HepG2 (cell line): ENCODE results near the gene GYS1. TPM values are rescaled to one million over a fixed set of nuclear protein-coding genes. Genes with fewer than 3 reads are reported as not detected.

ENCODE experiments used
- CCDC6 ChIP-seq: sonication (generic); formaldehyde crosslinking; IDR thresholded peaks from 2 replicates; pipeline ENCODE4 v1.8.1; 2022; ENCODE audit warnings: mild to moderate bottlenecking, missing genetic modification reagents, moderate library complexity
- CREBL2 ChIP-seq: sonication (generic); formaldehyde crosslinking; IDR thresholded peaks from 2 replicates; pipeline ENCODE4 v1.8.1; 2023; ENCODE audit warnings: missing genetic modification reagents, mild to moderate bottlenecking, borderline replicate concordance
- DMAP1 ChIP-seq: IDR thresholded peaks from 2 replicates; pipeline ENCODE4 v1.6.1; 2016
- ERF ChIP-seq: IDR thresholded peaks from 2 replicates; pipeline ENCODE4 v1.6.1; 2018; ENCODE audit warnings: missing biosample characterization, missing genetic modification reagents
- GFI1 ChIP-seq: sonication (generic); formaldehyde crosslinking; IDR thresholded peaks from 2 replicates; pipeline ENCODE4 v1.5.0; 2020; ENCODE audit warnings: missing genetic modification reagents, mild to moderate bottlenecking, borderline replicate concordance
- HOXA7 ChIP-seq: sonication (generic); formaldehyde crosslinking; IDR thresholded peaks from 2 replicates; pipeline ENCODE4 v1.8.1; 2022; ENCODE audit warnings: mild to moderate bottlenecking, missing genetic modification reagents, moderate library complexity
- IRX3 ChIP-seq: sonication (generic); formaldehyde crosslinking; IDR thresholded peaks from 2 replicates; pipeline ENCODE4 v1.8.1; 2023; ENCODE audit warnings: mild to moderate bottlenecking, low read depth, missing genetic modification reagents, borderline replicate concordance
- JARID2 ChIP-seq: sonication (generic); formaldehyde crosslinking; IDR thresholded peaks from 2 replicates; pipeline ENCODE4 v1.8.1; 2023; ENCODE audit warnings: missing genetic modification reagents, inconsistent platforms; ENCODE audit not compliant: insufficient replicate concordance
- KLF15 ChIP-seq: sonication (generic); formaldehyde crosslinking; IDR thresholded peaks from 2 replicates; pipeline ENCODE4 v1.8.1; 2023; ENCODE audit warnings: borderline replicate concordance, mild to moderate bottlenecking, inconsistent platforms, missing genetic modification reagents, mixed read lengths
- MEF2D ChIP-seq: sonication (generic); formaldehyde crosslinking; IDR thresholded peaks from 2 replicates; pipeline ENCODE4 v1.5.1; 2020; ENCODE audit warnings: mild to moderate bottlenecking, missing genetic modification reagents
- NFKBIZ ChIP-seq: IDR thresholded peaks from 2 replicates; pipeline ENCODE4 v1.6.1; 2018; ENCODE audit warnings: missing genetic modification reagents, missing compliant biosample characterization
- NRL ChIP-seq: sonication (generic); formaldehyde crosslinking; IDR thresholded peaks from 2 replicates; pipeline ENCODE4 v1.5.0; 2020; ENCODE audit warnings: missing genetic modification reagents, mild to moderate bottlenecking, moderate library complexity, borderline replicate concordance
- REPIN1 ChIP-seq: sonication (generic); formaldehyde crosslinking; IDR thresholded peaks from 2 replicates; pipeline ENCODE4 v1.8.0; 2022; ENCODE audit warnings: missing genetic modification reagents, low read depth, mild to moderate bottlenecking, borderline replicate concordance
- SMAD3 ChIP-seq: sonication (generic); formaldehyde crosslinking; IDR thresholded peaks from 2 replicates; pipeline ENCODE4 v1.4.0; 2020; ENCODE audit warnings: missing genetic modification reagents
- THYN1 ChIP-seq: sonication (generic); formaldehyde crosslinking; IDR thresholded peaks from 2 replicates; pipeline ENCODE4 v1.8.1; 2023; ENCODE audit warnings: low read depth, mild to moderate bottlenecking, moderate library complexity, missing genetic modification reagents, borderline replicate concordance
- ZBTB38 ChIP-seq: sonication (generic); formaldehyde crosslinking; IDR thresholded peaks from 2 replicates; pipeline ENCODE4 v1.5.1; 2020; ENCODE audit warnings: mild to moderate bottlenecking, missing genetic modification reagents
- ZBTB46 ChIP-seq: sonication (generic); formaldehyde crosslinking; IDR thresholded peaks from 2 replicates; pipeline ENCODE4 v1.4.0; 2020; ENCODE audit warnings: mild to moderate bottlenecking, missing genetic modification reagents, borderline replicate concordance
- ZNF143 ChIP-seq: sonication (generic); formaldehyde crosslinking; IDR thresholded peaks from 2 replicates; pipeline ENCODE4 v1.4.0; 2020; ENCODE audit warnings: missing genetic modification reagents
- ZNF274 ChIP-seq: sonication (generic); formaldehyde crosslinking; IDR thresholded peaks from 2 replicates; pipeline ENCODE4 v1.5.1; 2020; ENCODE audit warnings: mild to moderate bottlenecking, missing genetic modification reagents
- ZNF761 ChIP-seq: sonication (generic); formaldehyde crosslinking; conservative IDR thresholded peaks from 2 replicates; pipeline ENCODE4 v1.4.0; 2020; ENCODE audit warnings: mild to moderate bottlenecking, missing genetic modification reagents
- ZSCAN9 ChIP-seq: IDR thresholded peaks from 2 replicates; pipeline ENCODE4 v1.6.1; 2016; ENCODE audit warnings: borderline replicate concordance
- polyA plus RNA-seq, 8 experiments: library from polyadenylated mRNA; depleted of rRNA in 3 of 8; stranded (reverse) in 7 of 8; unstranded in 1 of 8; fragments of >200 nt; fragmentation: Illumina TruSeq in 4 of 8; extraction: Trizol in 4 of 8; gene quantifications; 2 replicates each; pipeline versions ENCODE4 v1.2.1 to v1.2.3, GENCODE V29; 2011 to 2016; ENCODE audit warnings: low read depth in 4 of 8, missing spikeins in 1 of 8, mixed read lengths in 1 of 8; ENCODE audit not compliant: insufficient read depth in 1 of 8
- total RNA-seq, 5 experiments: library from RNA; depleted of rRNA; stranded (reverse); fragments of >200 nt; fragmentation: Illumina TruSeq; extraction: Trizol; gene quantifications; 2 replicates each; pipeline ENCODE4 v1.2.3, GENCODE V29; 2016; ENCODE audit warnings: low read depth in 1 of 5
- TF ChIP-seq, protein P1 (sequence below), 2 experiments: sonication (generic) in 1 of 2; formaldehyde crosslinking in 1 of 2; IDR thresholded peaks; 2 replicates each; pipeline versions ENCODE4 v1.4.0 to v1.6.1; 2018 to 2020; ENCODE audit warnings: missing genetic modification reagents in 2 of 2, borderline replicate concordance in 1 of 2, low read depth in 1 of 2, mild to moderate bottlenecking in 1 of 2, missing biosample characterization in 1 of 2

Gene GYS1
- total and polyA plus RNA-seq, 2 of the 13 experiments (the other 11 are each of a cell fraction or from before 2014, with no cell fraction given), result 18.4 to 42.1 TPM

DNA sequence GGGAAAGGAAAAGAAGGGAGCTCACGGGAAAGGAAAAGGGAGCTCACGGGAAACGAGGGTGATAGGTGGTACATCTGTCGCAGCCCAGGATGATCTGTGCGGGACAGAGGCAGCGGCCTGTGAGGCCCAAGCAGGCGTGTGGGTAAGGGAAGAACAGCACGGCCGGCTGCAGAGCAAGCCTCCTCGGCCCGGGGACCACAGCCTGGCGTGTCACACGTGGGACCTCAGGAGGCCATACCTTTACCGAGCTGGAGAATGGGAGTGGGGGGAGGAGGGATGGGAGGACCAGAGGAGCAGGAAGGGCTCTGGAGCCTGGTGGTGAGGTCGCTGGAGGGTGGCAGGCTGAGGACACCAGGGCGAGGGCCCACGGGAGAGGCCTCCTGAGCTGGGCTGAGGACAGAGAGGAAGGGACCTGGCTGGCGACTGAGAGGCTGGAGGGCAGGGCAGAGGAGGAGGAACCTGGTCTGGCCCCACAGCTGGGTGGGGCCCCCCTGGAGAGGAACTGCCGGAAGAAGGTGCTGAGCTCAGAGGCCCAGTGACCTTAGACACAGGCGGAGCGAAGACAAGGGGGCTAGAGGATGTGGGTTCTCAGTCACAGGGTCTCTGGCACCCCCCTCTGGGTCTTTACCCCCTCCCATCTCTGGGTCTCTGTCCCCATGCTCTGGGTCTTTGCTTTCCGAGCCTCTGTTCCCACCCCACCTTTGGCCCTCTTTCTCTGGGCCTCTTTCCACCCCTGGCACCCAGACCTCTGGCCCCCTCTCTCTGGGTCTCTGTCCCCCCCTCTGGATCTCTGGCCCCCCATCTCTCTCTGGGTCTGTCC is 30.9 kb downstream of the GYS1 start (continued):
- TF ChIP-seq CREBL2 (CRISPR knock-in tag), result no peak; the same call in 1 of the 2 replicates
- peak; percentile 79 for TF ChIP-seq JARID2
- TF ChIP-seq THYN1 (CRISPR knock-in tag), result 0 out of 2 replicates have a peak, but pooled peaks have one; percentile 62
- TF ChIP-seq IRX3 (CRISPR knock-in tag), result peak; percentile 74; the same call in 1 of the 2 replicates
- peak; percentile 73; the same call in 1 of the 2 replicates for TF ChIP-seq ZBTB46 (CRISPR knock-in tag)
- peak; percentile 42; the same call in 1 of the 2 replicates for TF ChIP-seq ZNF143 (CRISPR knock-in tag)
- peak; percentile 93 for TF ChIP-seq ZNF274 (CRISPR knock-in tag)
- TF ChIP-seq ZBTB38, result peak; percentile 87
- TF ChIP-seq GFI1 (CRISPR knock-in tag), result peak; percentile 55; the same call in 1 of the 2 replicates
- peak; percentile 75 for TF ChIP-seq ZSCAN9 (CRISPR knock-in tag)
- peak; percentile 22; the same call in 1 of the 2 replicates for TF ChIP-seq CCDC6 (CRISPR knock-in tag)
- no peak for TF ChIP-seq KLF15 (CRISPR knock-in tag)
- TF ChIP-seq SMAD3 (CRISPR knock-in tag), result peak; percentile 80; the same call in 1 of the 2 replicates
- TF ChIP-seq ZNF761, result 0 out of 2 replicates have a peak, but pooled peaks have one; percentile 76
- TF ChIP-seq NRL (CRISPR knock-in tag), result peak; percentile 87
- no peak for TF ChIP-seq HOXA7 (CRISPR knock-in tag)
- peak; percentile 69 for TF ChIP-seq REPIN1
- TF ChIP-seq MEF2D (CRISPR knock-in tag), result peak; percentile 92
- TF ChIP-seq NFKBIZ (CRISPR knock-in tag), result 0 out of 2 replicates have a peak, but pooled peaks have one; percentile 40
- TF ChIP-seq, protein P1, sequence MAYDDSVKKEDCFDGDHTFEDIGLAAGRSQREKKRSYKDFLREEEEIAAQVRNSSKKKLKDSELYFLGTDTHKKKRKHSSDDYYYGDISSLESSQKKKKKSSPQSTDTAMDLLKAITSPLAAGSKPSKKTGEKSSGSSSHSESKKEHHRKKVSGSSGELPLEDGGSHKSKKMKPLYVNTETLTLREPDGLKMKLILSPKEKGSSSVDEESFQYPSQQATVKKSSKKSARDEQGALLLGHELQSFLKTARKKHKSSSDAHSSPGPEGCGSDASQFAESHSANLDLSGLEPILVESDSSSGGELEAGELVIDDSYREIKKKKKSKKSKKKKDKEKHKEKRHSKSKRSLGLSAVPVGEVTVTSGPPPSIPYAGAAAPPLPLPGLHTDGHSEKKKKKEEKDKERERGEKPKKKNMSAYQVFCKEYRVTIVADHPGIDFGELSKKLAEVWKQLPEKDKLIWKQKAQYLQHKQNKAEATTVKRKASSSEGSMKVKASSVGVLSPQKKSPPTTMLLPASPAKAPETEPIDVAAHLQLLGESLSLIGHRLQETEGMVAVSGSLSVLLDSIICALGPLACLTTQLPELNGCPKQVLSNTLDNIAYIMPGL (CRISPR knock-in tag; IDR thresholded peaks at IDR 0.05; ENCODE audit: borderline replicate concordance in 1 of 2, low read depth in 1 of 2), result peak in 1 of 2 experiments; percentile 63; a peak in 2 of 4 replicates
- TF ChIP-seq DMAP1 (CRISPR knock-in tag), result peak; percentile 61; the same call in 1 of the 2 replicates
- peak; percentile 79 for TF ChIP-seq ERF
